Transverse colon (tissue), 4 donors: Measurements from ENCODE around the gene NR1H2. TPM values are rescaled to one million over a fixed set of nuclear protein-coding genes. Genes with fewer than 3 reads are reported as not detected.

Experiments
- DNase-seq: peaks from one replicate; pipeline ENCODE4 v3.0.0-alpha.2; 2019
- H3K27ac ChIP-seq, 4 donors: fragments of 200-600 bp; sonication (generic); 2 replicates each; pipeline ENCODE4 v1.5.1; 2016 to 2018; ENCODE audit warnings: inconsistent platforms in 4 of 4
- H3K27me3 ChIP-seq: fragments of 200-600 bp; sonication (generic); 2 replicates; pipeline ENCODE4 v1.5.1; 2017; ENCODE audit warnings: inconsistent platforms
- H3K36me3 ChIP-seq, 4 donors: fragments of 200-600 bp; sonication (generic); 2 replicates each; pipeline ENCODE4 v1.5.1; 2017 to 2019; ENCODE audit warnings: inconsistent platforms in 4 of 4
- H3K4me1 ChIP-seq, 4 donors: fragments of 200-600 bp; sonication (generic); 2 replicates each; pipeline ENCODE4 v1.5.1; 2017 to 2020; ENCODE audit warnings: inconsistent platforms in 4 of 4
- H3K4me3 ChIP-seq, 4 donors: fragments of 200-600 bp; sonication (generic); 1 replicate in 1 of 4; 2 replicates in 3 of 4; pipeline versions ENCODE4 v1.5.1 to v1.6.1; 2017 to 2019; ENCODE audit warnings: inconsistent platforms in 4 of 4
- H3K9me3 ChIP-seq, 2 donors: fragments of 200-600 bp; sonication (generic); 2 replicates each; pipeline ENCODE4 v1.5.1; 2017 to 2019; ENCODE audit warnings: inconsistent platforms in 2 of 2
- CTCF ChIP-seq, 5 experiments: fragments of 200-600 bp in 3 of 5; fragments of 450-650 bp in 2 of 5; sonication (generic) in 3 of 5; IDR thresholded peaks; 1 replicate in 2 of 5; 2 replicates in 3 of 5; pipeline ENCODE4 v1.5.1; 2016 to 2017; ENCODE audit warnings: antibody characterized with exemption in 5 of 5, inconsistent platforms in 3 of 5, mild to moderate bottlenecking in 2 of 5, moderate library complexity in 1 of 5
- EP300 ChIP-seq: sonication (generic); formaldehyde crosslinking; IDR thresholded peaks from one replicate; pipeline ENCODE4 v1.6.1; 2017; ENCODE audit warnings: antibody characterized with exemption, low read depth
- POLR2A ChIP-seq: fragments of 450-650 bp; IDR thresholded peaks from one replicate; pipeline ENCODE4 v1.6.1; 2016; ENCODE audit warnings: antibody characterized with exemption, mild to moderate bottlenecking, moderate library complexity
- POLR2AphosphoS5 ChIP-seq, 3 donors: sonication (generic); formaldehyde crosslinking; IDR thresholded peaks; one replicate each; pipeline ENCODE4 v1.6.1; 2016; ENCODE audit warnings: antibody characterized with exemption in 3 of 3
- WGBS, 2 donors: methylation state at CpG; one replicate each; pipeline ENCODE4 v1.1.5; 2018; ENCODE audit warnings: low coverage in 1 of 2; 5-methylcytosine and 5-hydroxymethylcytosine counted together
- in situ Hi-C, 4 donors: fragments of 200-750 bp; cut with MboI; loops; one replicate each; pipeline versions ENCODE4 v1.15.0 to v1.15.1; 2017; ENCODE audit warnings: low sequenced_read_pairs in 3 of 4, low pct_ligation_motif_present in 1 of 4, low pct_unique_long_range_greater_than_20kb in 1 of 4
- intact Hi-C: fragments of 100-400 bp; cut with DNase I; formaldehyde crosslinking; loops from one replicate; pipeline ENCODE4 v1.15.1; 2023; ENCODE audit warnings: low total_unique reads
- total RNA-seq, 4 donors: library from RNA; depleted of rRNA; stranded (reverse); fragments of >200 nt; gene quantifications; one replicate each; pipeline ENCODE4 v1.1.0, GENCODE V29; 2016

Gene NR1H2
- total RNA-seq, 4 donors from 2014 or later: 80.8 to 192 (median 102) TPM

GRCh38 chr19:50428772-50429463 lies 52.7 kb downstream of the NR1H2 start:
- H3K27ac ChIP-seq: no peak overlapping the region
- 67 to 78% methylated on average over 1 to 7 of the region's 7 CpGs for WGBS, 2 donors
- peaks cover 6 to 31% (median 20%) of the 10 kb centered on the region in 4 donors for H3K4me1 ChIP-seq
- no peak for DNase-seq
- H3K4me3 ChIP-seq: no peak overlapping the region
- TF ChIP-seq POLR2AphosphoS5 (IDR thresholded peaks at IDR 0.05) (no peak), EP300 (no peak), POLR2A (no peak), CTCF (IDR thresholded peaks at IDR 0.05) (no peak)
- H3K9me3 ChIP-seq: no peaks in the 10 kb centered on the region
- peaks cover 51% of the 10 kb centered on the region for H3K27me3 ChIP-seq
- intact Hi-C loops (no loop called here), in situ Hi-C loops (loop anchor here in 1 of 4 donors (10.0 kb wide), 1 partner anchor 64 kb away; the partner anchor contains the start of gene NAPSA)
- H3K36me3 ChIP-seq: no peaks in the 10 kb centered on the region

- no peaks in the 10 kb centered on the region for H3K9me3 ChIP-seq
- peak overlapping the region in 3 of 4 donors; percentile 51 to 71 (median 69) for H3K27ac ChIP-seq
- in situ Hi-C loops: no loop called here
- H3K4me3 ChIP-seq: peak overlapping the region in 2 of 4 donors; percentile 51 to 73
- intact Hi-C loops: no loop called here
- 15% methylated on average over 13 of the region's 13 CpGs; no CpG with 5 or more reads in 1 of the 2 donors for WGBS, 2 donors
- peaks cover 59% of the 10 kb centered on the region for H3K27me3 ChIP-seq
- H3K4me1 ChIP-seq: peaks cover 6 to 26% (median 20%) of the 10 kb centered on the region in 4 donors
- DNase-seq: no peak
- TF ChIP-seq EP300 (no peak), CTCF (IDR thresholded peaks at IDR 0.05) (no peak), POLR2A (no peak), POLR2AphosphoS5 (IDR thresholded peaks at IDR 0.05) (no peak)
- no peaks in the 10 kb centered on the region for H3K36me3 ChIP-seq
Observed at GRCh38 chr19:50430888-50431342, 54.7 kb downstream of the NR1H2 start.

- Histone ChIP-seq H3K27ac (peak overlapping the region; percentile 17 to 71 (median 60)), H3K4me3 (peak overlapping the region; percentile 42 to 73 (median 57)), H3K27me3 (peaks cover 59% of the 10 kb centered on the region), H3K36me3 (no peaks in the 10 kb centered on the region), H3K9me3 (no peaks in the 10 kb centered on the region), H3K4me1 (peaks cover 6 to 26% (median 20%) of the 10 kb centered on the region in 4 donors)
- in situ Hi-C loops (no loop called here), intact Hi-C loops (no loop called here)
- DNase-seq: peak; percentile 90
- WGBS, 2 donors: 1% methylated on average over 49 of the region's 54 CpGs; no CpG with 5 or more reads in 1 of the 2 donors
- TF ChIP-seq CTCF (IDR thresholded peaks at IDR 0.05) (no peak), POLR2AphosphoS5 (IDR thresholded peaks at IDR 0.05) (peak in 1 of 3 donors; percentile 55), POLR2A (peak; percentile 43)
Observed at GRCh38 chr19:50431343-50432220, 55.3 kb downstream of the NR1H2 start.
